ENCODE results near the gene TRPV4.

Gene TRPV4

DNA sequence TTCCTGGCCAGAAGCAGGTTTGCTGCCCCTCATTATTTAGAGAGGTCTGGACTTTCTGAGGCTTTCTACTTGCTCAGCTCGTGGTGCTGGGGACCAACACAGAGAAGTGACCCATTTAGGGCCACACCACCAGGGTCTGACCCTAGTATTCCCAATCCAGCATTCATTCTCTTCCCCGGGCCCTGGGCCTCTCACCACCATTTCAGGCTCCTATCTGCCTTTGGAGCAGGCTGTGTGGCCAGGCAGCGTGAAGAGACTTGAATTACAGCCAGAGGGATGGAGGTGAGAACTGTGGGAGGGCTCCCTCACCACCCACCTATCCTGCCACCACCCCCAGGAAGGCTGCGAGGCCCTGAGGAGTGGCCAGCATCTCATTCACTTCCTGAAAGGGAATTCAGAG lies 95.0 kb downstream of the TRPV4 start:
- no peak overlapping the region for H3K9ac ChIP-seq (ENCODE audit: low read length)
- H3K4me1 ChIP-seq (ENCODE audit: control insufficient read depth, low read depth, low read length) = peaks cover 13% of the 10 kb centered on the region
- H3K4me3 ChIP-seq (ENCODE audit: low read length) = no peak overlapping the region
- no peaks in the 10 kb centered on the region for H3K9me3 ChIP-seq (ENCODE audit: control insufficient read depth, low read depth, low read length)
- no peak overlapping the region for H3K27ac ChIP-seq (ENCODE audit: low read length)
- peaks cover 19% of the 10 kb centered on the region for H3K27me3 ChIP-seq (ENCODE audit: control insufficient read depth, insufficient read depth, low read length)
- no peaks in the 10 kb centered on the region for H3K36me3 ChIP-seq (ENCODE audit: control insufficient read depth, low read depth, low read length)

DNA sequence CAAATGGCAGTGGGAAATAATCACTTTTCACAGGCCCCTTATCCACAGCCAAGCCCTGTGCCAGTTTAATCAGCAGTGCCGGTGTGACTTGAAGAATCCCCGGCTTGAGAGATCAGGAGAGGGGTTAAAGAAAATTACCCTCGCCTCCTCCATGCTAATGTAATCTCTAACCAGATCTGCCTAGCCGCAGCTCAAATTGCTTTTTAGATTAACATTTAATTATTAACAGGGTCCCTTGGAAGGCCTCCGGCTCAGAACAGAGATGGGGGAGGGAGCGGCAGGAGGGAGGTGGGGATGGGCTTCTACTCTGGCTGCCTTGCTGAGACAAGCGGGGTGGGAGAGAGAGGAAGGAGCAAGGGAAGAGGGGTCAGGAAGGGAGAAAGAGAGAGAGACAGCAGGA lies 95.6 kb downstream of the TRPV4 start:
- H3K4me1 ChIP-seq (ENCODE audit: control insufficient read depth, low read depth, low read length) = peaks cover 13% of the 10 kb centered on the region
- no peak overlapping the region for H3K9ac ChIP-seq (ENCODE audit: low read length)

GRCh38 chr12:109737126-109737525 lies 96.1 kb downstream of the TRPV4 start:
- H3K4me3 ChIP-seq (ENCODE audit: low read length) = no peak overlapping the region
- peaks cover 13% of the 10 kb centered on the region for H3K4me1 ChIP-seq (ENCODE audit: control insufficient read depth, low read depth, low read length)
- H3K27ac ChIP-seq (ENCODE audit: low read length) = no peak overlapping the region
- H3K9me3 ChIP-seq (ENCODE audit: control insufficient read depth, low read depth, low read length) = no peaks in the 10 kb centered on the region
- peaks cover 19% of the 10 kb centered on the region for H3K27me3 ChIP-seq (ENCODE audit: control insufficient read depth, insufficient read depth, low read length)
- H3K36me3 ChIP-seq (ENCODE audit: control insufficient read depth, low read depth, low read length) = no peaks in the 10 kb centered on the region
- H3K9ac ChIP-seq (ENCODE audit: low read length) = no peak overlapping the region

More for the DNA sequence above, 95.6 kb downstream of the TRPV4 start:
- H3K4me3 ChIP-seq (ENCODE audit: low read length) = no peak overlapping the region
- no peaks in the 10 kb centered on the region for H3K36me3 ChIP-seq (ENCODE audit: control insufficient read depth, low read depth, low read length)
- H3K9me3 ChIP-seq (ENCODE audit: control insufficient read depth, low read depth, low read length) = no peaks in the 10 kb centered on the region
- H3K27ac ChIP-seq (ENCODE audit: low read length) = no peak overlapping the region
- peaks cover 19% of the 10 kb centered on the region for H3K27me3 ChIP-seq (ENCODE audit: control insufficient read depth, insufficient read depth, low read length)

DNA sequence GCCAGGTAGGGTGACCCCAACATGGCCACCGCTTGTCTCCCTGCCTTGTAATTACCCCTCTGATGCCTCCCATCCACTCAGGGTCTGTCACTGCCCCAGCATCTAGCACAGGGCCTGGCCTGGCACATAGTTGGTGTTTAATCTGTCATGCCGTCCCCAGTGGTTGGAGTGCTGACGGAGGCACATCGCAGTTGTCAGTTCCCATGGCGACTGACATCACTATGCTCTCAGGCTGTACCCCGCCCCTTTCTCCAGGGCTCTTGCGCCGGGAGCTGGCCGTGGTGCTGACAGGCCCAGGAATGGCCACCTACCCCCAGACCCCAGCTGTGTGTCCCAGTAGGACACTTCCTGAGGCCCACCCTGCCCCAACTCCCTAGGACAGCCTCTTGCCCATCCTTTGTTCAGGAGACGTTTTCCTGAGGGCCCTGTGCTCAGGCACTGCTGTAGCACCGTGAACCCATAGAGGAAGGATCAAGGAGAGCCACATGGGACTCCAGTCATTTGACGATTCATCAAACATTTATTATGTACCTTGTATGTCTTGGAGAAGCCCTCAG lies 96.6 kb downstream of the TRPV4 start:
- Histone ChIP-seq H3K9me3 (ENCODE audit: control insufficient read depth, low read depth, low read length) (no peaks in the 10 kb centered on the region), H3K4me1 (ENCODE audit: control insufficient read depth, low read depth, low read length) (peaks cover 13% of the 10 kb centered on the region), H3K9ac (ENCODE audit: low read length) (no peak overlapping the region), H3K27ac (ENCODE audit: low read length) (no peak overlapping the region), H3K36me3 (ENCODE audit: control insufficient read depth, low read depth, low read length) (no peaks in the 10 kb centered on the region), H3K4me3 (ENCODE audit: low read length) (no peak overlapping the region), H3K27me3 (ENCODE audit: control insufficient read depth, insufficient read depth, low read length) (peaks cover 19% of the 10 kb centered on the region)

- Histone ChIP-seq H3K4me1 (ENCODE audit: control insufficient read depth, low read depth, low read length) (peaks cover 13% of the 10 kb centered on the region), H3K9me3 (ENCODE audit: control insufficient read depth, low read depth, low read length) (no peaks in the 10 kb centered on the region), H3K36me3 (ENCODE audit: control insufficient read depth, low read depth, low read length) (no peaks in the 10 kb centered on the region), H3K4me3 (ENCODE audit: low read length) (no peak overlapping the region), H3K9ac (ENCODE audit: low read length) (no peak overlapping the region), H3K27me3 (ENCODE audit: control insufficient read depth, insufficient read depth, low read length) (peaks cover 19% of the 10 kb centered on the region), H3K27ac (ENCODE audit: low read length) (no peak overlapping the region)
Observed at GRCh38 chr12:109735825-109736551, 97.2 kb downstream of the TRPV4 start.

GRCh38 chr12:109735051-109735521 lies 98.1 kb downstream of the TRPV4 start:
- no peak overlapping the region for H3K27ac ChIP-seq (ENCODE audit: low read length)

DNA sequence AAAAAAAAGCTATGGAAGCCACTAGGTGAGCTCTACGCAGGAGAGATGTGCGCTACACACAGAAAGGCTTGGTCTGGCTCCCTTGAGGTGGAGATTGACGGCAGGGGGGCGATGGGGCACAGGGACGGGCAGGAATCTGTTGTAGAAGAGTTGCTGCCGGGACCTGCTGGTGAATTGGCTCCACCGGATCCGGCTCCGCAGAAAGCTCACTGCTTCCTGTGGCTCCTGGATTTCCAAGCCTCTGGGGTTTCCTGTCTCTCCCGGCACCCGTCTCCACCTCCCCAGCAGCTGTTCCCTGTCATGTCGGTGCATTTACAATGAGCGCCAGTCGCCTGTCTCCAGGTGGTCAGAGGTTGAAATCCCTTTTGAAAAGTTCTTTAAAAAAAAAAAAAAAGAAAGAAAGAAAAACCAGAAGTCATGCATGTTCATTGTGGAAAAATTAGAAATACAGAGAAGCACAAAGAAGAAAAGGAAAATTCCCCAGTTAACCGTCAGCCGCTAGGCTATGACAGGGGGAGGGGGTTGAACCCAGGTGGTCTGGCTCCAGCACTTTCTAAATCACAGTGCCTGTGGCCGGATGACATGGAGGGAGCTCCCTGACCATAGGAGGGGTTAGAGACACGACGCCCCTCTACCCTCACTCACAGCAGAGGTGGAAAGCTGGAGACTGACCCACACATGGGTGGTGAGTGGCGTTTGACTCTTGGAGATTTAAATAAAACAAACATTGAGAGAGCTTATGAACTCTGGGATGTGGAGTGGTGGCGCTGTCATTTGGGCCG lies 98.8 kb downstream of the TRPV4 start:
- Histone ChIP-seq H3K9me3 (ENCODE audit: control insufficient read depth, low read depth, low read length) (no peaks in the 10 kb centered on the region), H3K27me3 (ENCODE audit: control insufficient read depth, insufficient read depth, low read length) (peaks cover 19% of the 10 kb centered on the region), H3K9ac (ENCODE audit: low read length) (no peak overlapping the region), H3K4me3 (ENCODE audit: low read length) (peak overlapping the region; percentile 21), H3K27ac (ENCODE audit: low read length) (no peak overlapping the region), H3K4me1 (ENCODE audit: control insufficient read depth, low read depth, low read length) (peaks cover 13% of the 10 kb centered on the region), H3K36me3 (ENCODE audit: control insufficient read depth, low read depth, low read length) (no peaks in the 10 kb centered on the region)

More at GRCh38 chr12:109735051-109735521, 98.1 kb downstream of the TRPV4 start:
- Histone ChIP-seq H3K9ac (ENCODE audit: low read length) (no peak overlapping the region), H3K27me3 (ENCODE audit: control insufficient read depth, insufficient read depth, low read length) (peaks cover 19% of the 10 kb centered on the region), H3K4me3 (ENCODE audit: low read length) (no peak overlapping the region), H3K4me1 (ENCODE audit: control insufficient read depth, low read depth, low read length) (peaks cover 13% of the 10 kb centered on the region), H3K9me3 (ENCODE audit: control insufficient read depth, low read depth, low read length) (no peaks in the 10 kb centered on the region), H3K36me3 (ENCODE audit: control insufficient read depth, low read depth, low read length) (no peaks in the 10 kb centered on the region)
